GM18909 (cell line): ENCODE results near the gene GNG5.
A peak's percentile ranks its signal among the peaks of the same experiment; 100 is the strongest.
"Not testable (repeated sequence)": the region's sequence is repeated elsewhere in the genome, so short reads cannot be mapped to it uniquely, and the experiment has no call there.

Experiments
- ATAC-seq: cut with Tn5 transposase; IDR thresholded peaks from one replicate; pipeline ENCODE4 v1.9.1; 2021; ENCODE audit warnings: mild to moderate bottlenecking; ENCODE audit not compliant: unreplicated experiment, poor library complexity

GNG5 gene

GRCh38 chr1:84492726-84493125 lies 13.7 kb downstream of the GNG5 start:
- no peak for ATAC-seq

- ATAC-seq: no peak
Measured at GRCh38 chr1:84489766-84490165, 16.6 kb downstream of the GNG5 start.

GRCh38 chr1:84488107-84488506 lies 18.3 kb downstream of the GNG5 start:
- no peak for ATAC-seq

GRCh38 chr1:84481317-84481716 lies 25.1 kb downstream of the GNG5 start:
- no peak for ATAC-seq

GRCh38 chr1:84480650-84481049 lies 25.7 kb downstream of the GNG5 start:
- ATAC-seq: no peak

GRCh38 chr1:84479998-84480397 lies 26.4 kb downstream of the GNG5 start:
- ATAC-seq: peak; percentile 21

GRCh38 chr1:84478876-84479868 lies 27.2 kb downstream of the GNG5 start, which contains the start of gene RPF1:
RPF1 (plus strand) TSS chr1:84479266; CDS start chr1:84479282, 16 bp downstream.
- peak; percentile 98 for ATAC-seq

- no peak for ATAC-seq
Measured at GRCh38 chr1:84476225-84476624, 30.2 kb downstream of the GNG5 start.

- no peak for ATAC-seq
Measured at GRCh38 chr1:84467298-84467697, 39.1 kb downstream of the GNG5 start.

- no peak for ATAC-seq
Measured at GRCh38 chr1:84462118-84462517, 44.3 kb downstream of the GNG5 start.

- ATAC-seq: no peak
Measured at GRCh38 chr1:84452436-84452835, 53.9 kb downstream of the GNG5 start.

GRCh38 chr1:84450910-84451309 lies 55.5 kb downstream of the GNG5 start:
- no peak for ATAC-seq

- not testable (repeated sequence) for ATAC-seq
Measured at GRCh38 chr1:84448704-84449103, 57.7 kb downstream of the GNG5 start.
